OCI-M2 (cell line): Measurements from ENCODE around the gene SERPINB7.

Source experiments
- DNase-seq: peaks from one replicate; lab custom pipeline; 2025; ENCODE audit not compliant: unreplicated experiment; lab: John Stamatoyannopoulos, UW

Gene SERPINB7

DNA sequence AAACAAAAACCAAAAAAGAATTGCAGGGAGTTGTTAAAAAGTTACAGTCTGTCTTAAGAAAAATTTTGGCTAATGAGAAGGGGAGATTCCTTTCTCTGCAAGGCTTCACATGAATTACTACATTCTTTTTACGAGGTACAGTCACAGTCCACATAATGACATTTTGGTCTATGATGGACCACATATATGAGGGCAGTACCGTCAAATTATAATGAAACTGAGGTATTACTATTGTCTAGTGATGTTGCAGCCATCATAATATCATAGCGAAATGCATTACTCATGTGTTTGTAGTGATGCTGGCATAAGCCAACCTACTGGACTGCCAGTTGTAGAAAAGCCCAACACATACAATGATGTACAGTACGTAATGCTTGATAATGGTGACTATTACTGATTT lies 12.5 kb downstream of the SERPINB7 start:
- no peak for DNase-seq

DNA sequence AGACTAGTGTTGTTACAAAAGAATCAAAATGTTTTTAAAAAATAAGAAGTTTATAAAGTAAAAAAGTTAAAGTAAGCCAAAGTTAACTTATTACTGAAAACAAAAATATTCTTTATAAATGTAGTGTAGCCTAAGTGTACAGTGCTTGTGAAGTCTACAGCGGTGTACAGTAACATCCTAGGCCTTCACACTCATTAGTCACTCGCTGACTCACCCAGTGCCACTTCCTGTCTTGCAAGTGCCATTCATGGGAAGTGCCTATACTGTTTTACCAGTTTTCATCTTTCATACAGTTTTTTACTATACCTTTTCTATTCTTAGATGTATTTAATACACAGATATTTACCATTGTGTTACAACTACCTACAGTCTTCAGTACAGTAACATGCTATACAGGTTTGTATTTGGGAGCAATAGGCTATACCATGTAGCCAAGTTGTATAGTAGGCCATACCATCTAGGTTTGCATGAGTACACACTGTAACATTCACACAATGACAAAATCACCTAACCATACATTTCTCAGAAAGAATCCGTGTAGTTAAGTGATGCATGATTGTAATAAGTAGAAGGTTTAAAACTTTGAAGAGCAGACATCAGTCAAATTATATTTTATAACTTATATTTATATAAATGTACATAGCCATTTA lies 13.4 kb downstream of the SERPINB7 start:
- DNase-seq = no peak

DNA sequence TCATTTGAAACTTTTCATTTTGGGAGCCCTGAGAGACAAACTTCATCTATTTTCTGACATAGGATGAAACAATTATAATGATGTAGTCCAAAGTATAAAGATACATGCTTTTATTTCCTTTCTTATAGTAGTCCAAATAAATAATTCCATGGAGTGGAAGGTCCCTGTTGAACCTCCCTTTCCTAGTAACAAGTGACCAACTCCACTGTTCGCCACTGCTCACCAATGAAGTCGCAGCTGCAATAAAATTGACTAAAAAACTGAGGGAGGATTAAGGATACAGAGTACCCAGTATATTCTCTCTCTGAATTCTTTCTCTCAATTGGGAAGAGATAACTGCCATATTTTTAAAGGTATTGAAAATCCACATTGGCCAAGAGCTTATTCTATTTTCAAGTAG lies 14.1 kb downstream of the SERPINB7 start:
- DNase-seq = no peak

DNA sequence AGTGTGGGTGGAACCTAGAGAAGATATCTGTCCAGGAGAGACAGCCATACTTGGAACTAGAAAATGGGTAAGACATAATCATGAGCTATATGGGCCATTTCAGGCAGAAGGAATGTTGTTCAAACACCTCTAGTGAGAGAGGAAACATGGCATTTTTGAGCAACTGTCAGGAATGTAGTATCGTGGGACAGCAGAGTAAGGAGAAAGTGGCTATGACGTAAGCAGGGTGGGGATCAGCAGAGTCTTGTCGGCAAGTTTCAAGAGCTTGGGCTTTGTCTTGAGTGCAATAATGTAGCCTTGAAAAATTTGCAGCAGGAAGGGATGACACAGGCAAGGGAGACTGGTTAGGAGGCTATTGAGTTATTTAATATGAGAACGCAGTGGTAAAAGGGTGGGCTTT lies 20.4 kb downstream of the SERPINB7 start:
- no peak for DNase-seq

DNA sequence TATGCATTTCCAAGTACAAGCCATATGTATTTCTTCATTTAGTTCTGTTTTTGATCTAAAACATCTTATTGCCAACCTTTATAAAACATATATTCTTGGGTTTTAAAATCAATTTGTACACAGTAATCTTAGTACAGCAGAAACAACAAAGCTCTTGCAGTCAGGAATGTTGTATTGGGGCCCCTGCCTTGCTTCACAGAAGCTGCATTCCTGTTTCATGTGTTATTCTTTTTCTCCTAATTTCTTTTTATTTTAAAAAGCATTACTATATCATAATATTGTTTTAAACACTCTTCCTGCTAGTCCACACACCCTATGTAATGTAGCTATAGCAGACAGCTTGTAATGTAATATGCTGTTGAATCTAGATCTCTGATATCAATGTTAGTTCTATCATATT lies 24.0 kb downstream of the SERPINB7 start:
- no peak for DNase-seq

DNA sequence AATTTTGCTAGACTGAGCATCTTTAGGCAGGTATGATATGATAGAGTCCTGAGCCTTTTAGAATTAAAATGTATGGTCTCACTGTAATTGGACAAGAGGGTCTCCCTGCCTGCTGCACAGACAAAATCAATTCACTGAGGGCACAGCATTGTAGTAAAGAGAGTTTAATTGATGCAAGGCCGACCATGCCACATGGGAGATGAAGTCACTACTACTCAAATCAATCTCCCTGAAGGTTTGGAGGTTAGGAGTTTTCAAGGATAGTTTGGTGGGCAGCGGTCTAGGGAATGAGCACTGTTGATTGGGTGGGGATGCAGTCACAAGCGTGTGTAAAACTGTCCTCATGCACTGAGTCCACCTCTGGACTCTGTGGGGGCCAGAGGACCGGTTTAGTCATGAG lies 26.1 kb downstream of the SERPINB7 start:
- DNase-seq = no peak

DNA sequence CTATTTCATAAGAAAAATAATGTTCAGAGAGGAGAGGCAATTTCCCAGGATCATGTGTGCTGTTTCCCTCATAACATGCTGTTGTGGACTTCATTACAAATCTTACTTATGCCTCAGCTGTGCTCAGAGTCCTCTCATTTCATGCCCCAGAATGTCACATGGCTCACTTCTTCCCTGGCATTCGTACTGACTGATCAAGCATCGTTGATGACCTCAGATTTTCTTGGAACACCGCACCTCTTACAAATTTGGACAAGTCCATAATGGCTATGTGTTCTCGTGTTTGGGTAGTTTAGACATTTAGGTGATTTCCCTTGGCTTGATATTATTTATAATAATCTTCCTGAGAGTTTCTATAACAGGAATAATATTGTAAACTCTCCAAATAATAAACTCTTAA lies 32.9 kb downstream of the SERPINB7 start:
- no peak for DNase-seq

DNA sequence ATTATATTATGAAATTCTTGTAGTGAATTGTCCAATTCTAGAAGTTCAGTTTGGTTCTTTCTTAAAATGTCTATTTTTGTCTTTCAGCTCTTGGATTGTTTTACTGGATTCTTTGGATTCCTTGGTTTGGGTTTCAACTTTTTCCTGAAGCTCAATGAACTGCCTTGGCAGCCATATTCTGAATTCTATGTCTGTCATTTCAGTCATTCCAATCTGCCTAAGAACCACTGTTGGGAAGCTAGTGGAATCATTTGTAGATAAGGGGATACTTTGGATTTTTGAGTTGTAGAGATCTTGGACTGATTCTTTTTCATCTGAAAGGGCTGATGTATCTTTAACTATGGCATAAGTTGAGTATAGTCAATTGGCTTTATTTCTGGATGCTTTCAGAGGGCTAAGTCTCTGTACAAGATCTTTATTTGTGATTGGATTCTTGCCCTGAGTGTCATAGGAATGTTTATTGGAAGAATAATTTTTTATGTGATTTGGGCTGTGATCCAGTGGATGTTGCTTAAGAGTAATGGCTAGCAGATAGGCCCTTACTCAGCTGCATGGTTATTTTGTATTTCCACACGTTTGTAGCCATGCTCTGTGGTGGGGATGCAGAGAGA lies 42.3 kb downstream of the SERPINB7 start:
- no peak for DNase-seq

DNA sequence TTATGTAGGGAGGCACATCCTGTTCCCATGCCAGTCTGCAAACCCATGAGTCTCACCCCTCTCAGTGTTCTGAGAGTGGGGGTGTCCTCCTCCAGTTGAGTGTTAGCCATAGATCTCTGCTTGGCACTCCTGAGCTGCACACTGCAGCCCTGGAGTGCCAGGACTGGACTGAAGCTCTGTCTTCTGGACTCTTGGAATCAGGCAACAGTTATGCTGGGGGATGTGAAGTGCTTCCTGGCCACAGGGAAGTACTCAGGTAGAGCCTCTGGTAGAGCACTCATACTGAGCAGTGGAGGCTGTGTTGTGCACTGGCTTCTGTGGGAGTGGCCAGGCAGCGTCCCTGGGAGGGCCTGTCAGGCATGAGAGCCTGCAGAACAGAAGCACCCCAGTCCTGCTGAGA lies 43.0 kb downstream of the SERPINB7 start:
- no peak for DNase-seq

DNA sequence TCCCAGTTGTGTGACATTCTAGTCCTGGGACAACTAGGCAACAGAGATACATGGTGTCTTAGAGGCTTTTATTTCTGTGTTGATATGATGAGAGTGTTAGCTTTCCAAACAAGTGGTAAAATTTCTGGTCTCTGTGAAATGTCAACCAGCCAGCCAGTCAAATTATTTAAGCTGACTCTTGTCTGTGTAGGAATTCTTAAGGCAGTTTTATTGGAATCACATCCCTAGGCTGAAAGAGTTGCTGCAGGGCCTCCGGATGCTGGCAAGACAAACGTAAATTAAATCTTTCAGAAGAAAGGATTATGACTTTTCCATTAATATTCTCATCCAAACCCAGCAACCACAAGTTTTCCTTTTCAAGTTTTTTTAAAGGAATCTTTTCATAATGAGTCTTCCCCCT lies 44.6 kb downstream of the SERPINB7 start:
- no peak for DNase-seq

DNA sequence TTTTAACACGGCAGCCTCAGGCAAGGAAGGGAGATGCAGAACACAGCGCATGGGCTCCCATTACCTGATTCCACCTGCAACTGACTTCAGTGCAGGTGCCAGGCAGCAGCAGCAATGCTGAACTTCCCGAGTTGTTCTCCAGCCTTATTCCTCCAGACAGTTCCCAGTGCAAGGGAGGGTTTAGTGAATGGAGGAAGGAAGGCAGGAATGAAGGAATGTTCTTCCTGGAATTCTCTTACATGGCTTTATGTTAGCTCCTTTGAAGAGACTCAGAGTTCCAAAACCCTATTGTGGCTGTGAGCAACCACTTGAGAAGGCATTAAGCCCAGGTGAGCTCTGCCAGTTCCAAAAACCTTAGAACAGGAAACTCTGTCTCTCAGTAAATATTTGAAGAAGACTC lies 45.5 kb downstream of the SERPINB7 start:
- DNase-seq = no peak

DNA sequence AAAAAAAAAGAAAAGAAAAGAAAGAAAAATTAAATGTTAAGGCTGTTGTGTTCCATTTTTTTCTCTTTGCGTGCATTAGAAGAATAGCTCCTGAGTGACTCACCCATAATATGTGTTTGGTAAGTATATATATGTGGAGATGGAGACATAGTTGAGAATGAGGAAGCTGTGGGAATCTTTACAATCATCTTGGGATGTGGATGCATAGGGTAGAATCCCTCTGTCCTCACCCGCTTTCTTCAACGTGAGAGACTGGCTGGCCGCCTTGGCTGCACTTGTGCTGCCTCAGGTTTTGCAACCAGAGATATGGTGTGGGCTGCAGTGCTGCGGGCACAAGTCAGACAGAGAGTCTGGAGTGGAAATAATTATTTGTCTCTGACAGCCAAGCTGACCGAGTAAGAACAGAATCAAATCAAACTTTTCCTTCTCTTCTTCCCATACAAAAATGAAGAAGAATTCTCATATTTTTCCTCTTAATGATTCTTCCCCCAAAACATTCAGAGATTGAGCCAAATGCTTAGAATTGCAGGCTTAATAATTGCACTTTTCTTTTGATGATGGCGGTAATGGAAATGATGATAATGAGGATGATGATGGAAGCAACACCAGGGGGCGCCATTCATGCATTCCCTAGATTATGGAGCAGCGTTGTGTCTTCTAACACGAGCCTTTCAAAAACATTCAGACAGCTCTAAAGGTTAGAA lies 48.5 kb downstream of the SERPINB7 start:
- DNase-seq = no peak

DNA sequence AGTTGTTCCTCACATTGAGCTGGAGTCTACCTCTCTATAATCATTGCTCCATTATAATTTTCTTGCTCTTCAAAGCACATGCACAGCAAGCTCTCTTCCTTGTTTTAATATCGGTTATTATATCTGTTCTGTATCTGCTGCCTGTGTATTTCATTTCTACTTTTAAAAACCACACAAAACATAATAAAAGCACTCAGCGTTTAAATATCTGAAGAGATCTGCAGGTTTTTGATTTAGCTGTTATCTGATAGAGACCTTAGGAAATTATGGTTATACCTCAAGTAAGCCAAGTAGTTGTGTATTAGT lies 49.0 kb downstream of the SERPINB7 start:
- no peak for DNase-seq

DNA sequence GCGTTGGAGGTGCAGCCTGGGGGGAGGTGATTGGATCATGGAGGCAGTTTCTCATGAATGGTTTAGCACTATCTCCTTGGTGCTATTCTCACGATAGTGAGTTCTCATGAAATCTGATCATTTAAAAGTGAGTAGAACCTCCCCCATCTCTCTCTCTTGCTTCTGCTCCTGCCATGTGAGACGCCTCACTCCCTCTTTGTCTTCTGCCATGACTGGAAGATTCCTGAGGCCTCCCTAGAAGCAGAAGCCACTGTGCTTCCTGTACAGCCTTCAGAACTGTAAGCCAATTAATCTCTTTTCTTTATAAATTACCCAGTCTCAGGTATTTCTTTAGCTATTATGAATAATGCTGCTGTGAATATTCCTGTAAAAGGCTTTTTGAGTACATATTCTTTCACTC lies 52.9 kb downstream of the SERPINB7 start:
- DNase-seq = no peak

DNA sequence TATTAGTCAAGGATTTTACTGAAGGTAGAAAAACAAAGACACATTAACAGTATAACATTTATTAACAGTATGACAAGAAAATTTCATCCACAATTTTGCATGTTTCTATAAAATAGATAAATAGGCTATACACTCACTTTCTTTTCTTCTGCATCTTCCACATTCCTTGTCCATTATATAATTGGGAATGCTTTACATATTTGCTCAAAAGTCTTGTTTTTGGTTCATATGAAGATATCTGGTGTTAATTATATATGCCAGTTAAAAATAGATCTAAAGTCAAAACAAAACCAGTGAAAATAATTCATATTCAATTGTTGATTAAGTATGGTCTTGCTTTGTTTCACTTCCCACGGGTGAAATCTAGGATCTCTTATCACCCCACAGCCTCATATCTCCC lies 53.4 kb downstream of the SERPINB7 start:
- no peak for DNase-seq

DNA sequence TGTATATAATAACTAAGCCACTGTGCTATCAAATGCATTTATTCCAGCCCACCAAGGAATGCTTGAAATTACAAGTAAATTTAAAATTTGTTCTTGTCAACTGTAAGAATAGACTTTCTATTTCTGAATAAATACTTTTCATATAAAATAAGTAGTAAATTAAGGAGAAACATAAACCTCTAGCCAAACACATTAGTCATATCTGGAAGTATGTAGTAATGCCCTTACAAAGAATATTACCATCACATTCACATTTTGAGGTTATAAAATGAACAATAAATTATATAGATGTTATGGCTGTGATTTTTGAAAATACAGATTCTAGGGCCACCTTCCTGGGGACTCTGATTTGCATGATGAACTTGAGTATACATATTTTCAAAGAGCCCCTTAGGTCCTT lies 54.7 kb downstream of the SERPINB7 start:
- DNase-seq = no peak

DNA sequence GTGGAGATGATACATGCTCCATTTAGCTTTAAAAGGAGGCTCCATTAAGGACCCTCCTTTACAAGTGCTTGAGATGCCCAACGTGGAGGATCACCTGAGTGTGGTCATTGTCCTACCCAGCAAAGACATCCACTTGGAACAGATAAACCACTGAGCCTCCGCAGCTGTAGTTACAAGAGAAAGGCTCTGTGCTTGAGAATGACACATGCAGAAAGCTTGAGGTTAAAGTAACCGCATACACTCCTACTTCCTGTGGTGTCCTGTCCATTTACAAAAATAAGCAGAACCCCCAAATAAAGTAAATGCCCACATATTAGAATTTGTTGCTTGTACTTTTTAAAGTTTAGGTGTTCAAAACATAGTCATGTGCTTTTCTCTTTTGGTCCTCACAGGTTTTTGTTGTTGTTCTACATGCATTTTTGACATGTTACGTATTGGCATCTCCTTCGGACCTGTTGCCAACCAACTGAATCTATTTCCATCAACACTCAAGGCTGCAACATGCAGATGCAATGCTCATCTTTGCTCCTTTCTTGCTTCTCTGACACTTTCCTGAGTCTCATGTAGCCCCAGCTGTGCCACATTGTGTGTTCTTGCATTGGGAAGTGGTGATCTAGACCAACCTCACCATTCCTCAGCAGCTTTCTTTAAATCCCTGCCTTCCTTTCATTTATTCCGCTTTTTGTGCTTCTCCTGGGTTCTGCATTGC lies 56.0 kb downstream of the SERPINB7 start:
- DNase-seq = no peak

DNA sequence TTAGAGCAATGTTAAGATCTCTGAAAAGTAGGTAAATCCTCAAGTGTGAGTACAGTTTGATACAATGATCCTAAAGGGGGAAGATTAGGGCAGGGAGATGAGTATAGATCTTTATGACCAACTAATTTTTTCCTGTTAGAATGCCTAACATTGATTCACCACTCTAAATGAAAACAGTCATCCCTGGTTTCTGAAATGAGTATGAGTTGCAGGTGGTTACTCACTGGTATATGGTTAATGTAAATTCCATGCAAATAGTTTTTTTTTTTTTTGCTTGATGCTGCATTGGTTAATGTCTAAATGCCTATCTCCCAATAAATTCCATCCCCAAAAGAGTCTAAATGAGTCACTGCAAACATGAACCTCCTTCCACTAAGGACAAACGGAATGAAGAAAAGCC lies 57.3 kb downstream of the SERPINB7 start:
- no peak for DNase-seq

DNA sequence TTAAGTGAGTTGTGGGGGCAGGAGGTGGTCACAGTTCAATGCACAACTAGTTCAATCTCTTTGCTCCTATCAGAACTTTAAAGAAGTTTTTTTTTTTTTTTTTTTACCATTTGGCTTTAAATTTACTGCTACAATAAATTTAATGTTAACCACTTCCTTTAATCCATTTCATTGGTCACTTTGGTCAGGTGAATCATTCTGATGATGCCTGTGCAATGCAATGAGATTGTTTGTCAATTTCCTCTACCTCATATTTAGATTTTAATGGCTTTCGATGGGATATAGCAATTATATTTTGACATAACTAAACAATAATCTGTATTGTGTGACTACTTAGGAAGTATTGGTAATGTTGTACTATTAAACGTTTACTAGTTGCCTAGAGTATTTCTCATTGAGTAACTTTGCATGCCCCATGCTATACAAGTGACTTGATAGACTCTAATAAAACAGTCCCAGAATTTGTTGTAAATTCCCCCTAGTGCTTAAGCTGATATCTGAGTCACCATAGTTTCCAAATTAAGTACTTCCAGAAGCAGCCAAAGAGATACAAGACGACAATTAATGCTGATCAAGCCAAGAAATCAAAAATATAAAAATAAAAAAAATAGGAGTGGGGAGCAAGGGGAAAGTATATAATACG lies 59.4 kb downstream of the SERPINB7 start:
- no peak for DNase-seq

DNA sequence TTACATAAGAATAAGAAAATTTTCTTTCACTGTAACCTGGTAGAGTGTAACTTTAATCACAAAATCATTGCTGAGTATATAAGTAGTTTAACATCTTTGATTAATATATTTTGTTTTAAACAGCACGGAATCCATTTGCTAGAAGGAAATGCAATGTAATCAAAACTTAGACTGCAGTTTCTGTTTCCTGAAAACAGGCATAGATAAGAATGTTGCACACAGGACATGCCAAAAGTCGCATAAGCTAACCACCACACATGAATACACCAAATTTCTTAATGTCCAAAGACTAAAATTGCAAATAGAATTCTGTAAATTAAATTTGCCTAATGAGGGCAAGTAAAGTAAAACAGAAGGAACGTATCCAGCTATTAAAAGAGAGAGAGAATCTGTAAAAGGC lies 61.2 kb downstream of the SERPINB7 start:
- DNase-seq = no peak

DNA sequence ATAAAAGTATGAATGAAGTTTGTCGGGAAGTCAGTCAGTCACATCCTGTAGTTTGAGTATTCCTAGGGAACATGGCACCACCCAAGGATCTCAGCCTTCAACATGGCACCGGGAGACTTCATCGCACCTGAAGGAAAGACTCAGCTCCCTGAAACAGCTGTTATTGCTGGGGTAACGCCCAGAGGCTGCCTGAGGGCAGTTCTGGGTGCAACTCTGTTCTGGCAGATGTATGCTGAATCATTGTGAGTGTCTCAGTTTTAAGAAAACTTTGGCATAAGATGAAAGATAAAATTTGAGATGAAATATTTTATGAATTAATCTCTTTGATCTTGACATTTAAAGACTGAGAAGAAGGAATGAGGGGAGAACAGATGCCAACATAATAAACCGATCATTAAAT lies 62.4 kb downstream of the SERPINB7 start:
- no peak for DNase-seq

DNA sequence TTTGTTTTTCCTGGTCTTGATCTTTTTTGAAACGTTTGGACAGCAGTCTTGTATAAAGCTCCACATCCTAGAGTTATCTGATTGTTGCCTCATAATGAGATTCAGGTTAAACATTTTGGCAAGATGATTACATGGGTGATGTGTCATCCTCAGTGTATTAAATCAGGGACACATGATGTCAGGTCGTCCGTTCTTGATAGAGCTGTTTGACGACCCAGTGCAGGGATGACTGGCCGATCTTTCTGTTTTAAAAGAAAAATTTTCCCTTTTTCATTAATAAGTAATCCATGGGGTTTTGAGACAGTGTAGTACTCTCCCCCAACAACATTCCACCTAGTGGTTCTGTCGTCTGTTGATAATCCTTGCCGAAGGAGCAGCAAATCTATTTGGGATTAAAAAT lies 67.8 kb downstream of the SERPINB7 start:
- DNase-seq = no peak
